Glutamatergic neuron (in vitro differentiated cells): ENCODE data around the gene RUNX3. TPM values are rescaled to one million over a fixed set of nuclear protein-coding genes. Genes with fewer than 3 reads are reported as not detected.

ENCODE experiments used
- DNase-seq: peaks from one replicate; pipeline ENCODE4 v3.0.0; 2022
- H3K27ac Mint-ChIP-seq: one replicate; pipeline ENCODE4 v1.8.0; 2020; ENCODE audit warnings: mild to moderate bottlenecking, mixed read lengths, inconsistent platforms; ENCODE audit not compliant: unreplicated experiment
- H3K27me3 Mint-ChIP-seq: one replicate; pipeline ENCODE4 v1.8.0; 2020; ENCODE audit warnings: mild to moderate bottlenecking, moderate library complexity, mixed read lengths, inconsistent platforms; ENCODE audit not compliant: unreplicated experiment
- H3K36me3 Mint-ChIP-seq: one replicate; pipeline ENCODE4 v1.8.0; 2020; ENCODE audit warnings: mild to moderate bottlenecking, mixed read lengths, inconsistent platforms; ENCODE audit not compliant: unreplicated experiment
- H3K4me1 Mint-ChIP-seq: one replicate; pipeline ENCODE4 v1.8.0; 2020; ENCODE audit warnings: mild to moderate bottlenecking, low read depth, mixed read lengths, inconsistent platforms; ENCODE audit not compliant: unreplicated experiment
- H3K4me3 Mint-ChIP-seq: one replicate; pipeline ENCODE4 v1.8.0; 2020; ENCODE audit warnings: mild to moderate bottlenecking, mixed read lengths, inconsistent platforms; ENCODE audit not compliant: unreplicated experiment
- H3K9me3 Mint-ChIP-seq: one replicate; pipeline ENCODE4 v1.8.0; 2020; ENCODE audit warnings: mild to moderate bottlenecking, moderate library complexity, mixed read lengths, inconsistent platforms; ENCODE audit not compliant: unreplicated experiment
- total RNA-seq: library from RNA; stranded (reverse); fragmentation: NEBNext Ultra II Directional; extraction: Animal tissue kit (Norgen Biotek cat#: 25700); gene quantifications from one replicate; pipeline ENCODE4 v1.2.1, GENCODE V29; 2021; ENCODE audit not compliant: unreplicated experiment
- TF ChIP-seq, protein P1 (sequence below): fragments of 200-600 bp; sonication (generic); IDR thresholded peaks from one replicate; pipeline ENCODE4 v1.5.0; 2021; ENCODE audit not compliant: partially characterized antibody, unreplicated experiment

Gene RUNX3
- total RNA-seq, 1 donor from 2014 or later, result 0.15 TPM

GRCh38 chr1:24941564-24941963 lies 11.5 kb upstream of the RUNX3 start:
- Mint-ChIP-seq H3K27ac (no peak overlapping the region), H3K36me3 (no peaks in the 10 kb centered on the region), H3K9me3 (peaks cover 6% of the 10 kb centered on the region), H3K4me3 (no peak overlapping the region), H3K27me3 (peaks cover 4% of the 10 kb centered on the region), H3K4me1 (peaks cover 19% of the 10 kb centered on the region)
- TF ChIP-seq, protein P1, sequence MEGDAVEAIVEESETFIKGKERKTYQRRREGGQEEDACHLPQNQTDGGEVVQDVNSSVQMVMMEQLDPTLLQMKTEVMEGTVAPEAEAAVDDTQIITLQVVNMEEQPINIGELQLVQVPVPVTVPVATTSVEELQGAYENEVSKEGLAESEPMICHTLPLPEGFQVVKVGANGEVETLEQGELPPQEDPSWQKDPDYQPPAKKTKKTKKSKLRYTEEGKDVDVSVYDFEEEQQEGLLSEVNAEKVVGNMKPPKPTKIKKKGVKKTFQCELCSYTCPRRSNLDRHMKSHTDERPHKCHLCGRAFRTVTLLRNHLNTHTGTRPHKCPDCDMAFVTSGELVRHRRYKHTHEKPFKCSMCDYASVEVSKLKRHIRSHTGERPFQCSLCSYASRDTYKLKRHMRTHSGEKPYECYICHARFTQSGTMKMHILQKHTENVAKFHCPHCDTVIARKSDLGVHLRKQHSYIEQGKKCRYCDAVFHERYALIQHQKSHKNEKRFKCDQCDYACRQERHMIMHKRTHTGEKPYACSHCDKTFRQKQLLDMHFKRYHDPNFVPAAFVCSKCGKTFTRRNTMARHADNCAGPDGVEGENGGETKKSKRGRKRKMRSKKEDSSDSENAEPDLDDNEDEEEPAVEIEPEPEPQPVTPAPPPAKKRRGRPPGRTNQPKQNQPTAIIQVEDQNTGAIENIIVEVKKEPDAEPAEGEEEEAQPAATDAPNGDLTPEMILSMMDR, result no peak
- no peak for DNase-seq

GRCh38 chr1:24940231-24940630 lies 10.2 kb upstream of the RUNX3 start:
- Mint-ChIP-seq H3K36me3 (no peaks in the 10 kb centered on the region), H3K4me1 (peaks cover 19% of the 10 kb centered on the region), H3K27ac (no peak overlapping the region), H3K9me3 (peaks cover 8% of the 10 kb centered on the region), H3K4me3 (peak overlapping the region; percentile 54), H3K27me3 (peaks cover 9% of the 10 kb centered on the region)
- TF ChIP-seq, protein P1, result no peak
- DNase-seq, result no peak

DNA sequence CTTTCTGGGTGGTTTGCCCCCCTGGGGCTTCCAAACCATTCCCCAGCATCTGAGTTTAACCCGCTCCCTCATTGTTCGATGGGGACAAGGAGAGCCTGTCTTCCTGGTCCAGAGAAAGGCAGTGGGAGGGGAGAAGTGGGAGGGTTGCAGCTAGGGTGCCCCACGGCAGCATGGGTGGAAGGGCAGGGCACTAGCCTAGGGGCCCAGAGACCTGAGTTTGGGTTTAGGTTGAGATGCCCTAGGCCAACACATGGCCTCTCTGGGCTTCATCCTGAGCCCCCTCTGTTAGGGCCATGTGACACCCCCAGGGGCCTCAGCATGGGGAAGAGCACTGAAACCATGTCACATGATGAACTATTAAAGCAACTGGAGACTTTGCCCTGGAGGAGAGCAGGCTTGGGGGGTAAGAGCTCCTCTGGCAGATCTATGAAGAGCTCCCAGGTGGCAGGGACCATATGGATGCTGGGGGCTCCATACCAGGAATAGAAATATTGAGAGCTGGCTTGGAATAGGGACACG lies 9.7 kb upstream of the RUNX3 start:
- Mint-ChIP-seq H3K36me3 (no peaks in the 10 kb centered on the region), H3K4me1 (peaks cover 19% of the 10 kb centered on the region), H3K27me3 (peaks cover 9% of the 10 kb centered on the region), H3K27ac (no peak overlapping the region), H3K4me3 (peak overlapping the region; percentile 54), H3K9me3 (peaks cover 8% of the 10 kb centered on the region)
- no peak for DNase-seq
- TF ChIP-seq, protein P1, result no peak

- H3K27me3 Mint-ChIP-seq, result peaks cover 12% of the 10 kb centered on the region
- peaks cover 8% of the 10 kb centered on the region for H3K9me3 Mint-ChIP-seq
- H3K4me3 Mint-ChIP-seq, result no peak overlapping the region
- H3K27ac Mint-ChIP-seq, result no peak overlapping the region
- no peaks in the 10 kb centered on the region for H3K36me3 Mint-ChIP-seq
- no peak for DNase-seq
- H3K4me1 Mint-ChIP-seq, result peaks cover 19% of the 10 kb centered on the region
- TF ChIP-seq, protein P1, result no peak
Measured at GRCh38 chr1:24939040-24939674, 9.1 kb upstream of the RUNX3 start.

GRCh38 chr1:24938276-24938675 lies 8.2 kb upstream of the RUNX3 start:
- TF ChIP-seq, protein P1, result no peak
- DNase-seq, result no peak

More at GRCh38 chr1:24938276-24938675, 8.2 kb upstream of the RUNX3 start:
- H3K4me1 Mint-ChIP-seq, result peaks cover 19% of the 10 kb centered on the region
- H3K36me3 Mint-ChIP-seq, result no peaks in the 10 kb centered on the region
- no peak overlapping the region for H3K27ac Mint-ChIP-seq
- H3K4me3 Mint-ChIP-seq, result no peak overlapping the region
- H3K9me3 Mint-ChIP-seq, result peaks cover 8% of the 10 kb centered on the region
- H3K27me3 Mint-ChIP-seq, result peaks cover 17% of the 10 kb centered on the region
